HG03280 (cell line): ENCODE measurements around the gene MAG.
"Not testable (repeated sequence)": the region's sequence is repeated elsewhere in the genome, so short reads cannot be mapped to it uniquely, and the experiment has no call there.

Experiments used
- ATAC-seq: cut with Tn5 transposase; IDR thresholded peaks from one replicate; pipeline ENCODE4 v1.9.1; 2021; ENCODE audit warnings: mild to moderate bottlenecking, moderate library complexity; ENCODE audit not compliant: unreplicated experiment

The MAG gene

DNA sequence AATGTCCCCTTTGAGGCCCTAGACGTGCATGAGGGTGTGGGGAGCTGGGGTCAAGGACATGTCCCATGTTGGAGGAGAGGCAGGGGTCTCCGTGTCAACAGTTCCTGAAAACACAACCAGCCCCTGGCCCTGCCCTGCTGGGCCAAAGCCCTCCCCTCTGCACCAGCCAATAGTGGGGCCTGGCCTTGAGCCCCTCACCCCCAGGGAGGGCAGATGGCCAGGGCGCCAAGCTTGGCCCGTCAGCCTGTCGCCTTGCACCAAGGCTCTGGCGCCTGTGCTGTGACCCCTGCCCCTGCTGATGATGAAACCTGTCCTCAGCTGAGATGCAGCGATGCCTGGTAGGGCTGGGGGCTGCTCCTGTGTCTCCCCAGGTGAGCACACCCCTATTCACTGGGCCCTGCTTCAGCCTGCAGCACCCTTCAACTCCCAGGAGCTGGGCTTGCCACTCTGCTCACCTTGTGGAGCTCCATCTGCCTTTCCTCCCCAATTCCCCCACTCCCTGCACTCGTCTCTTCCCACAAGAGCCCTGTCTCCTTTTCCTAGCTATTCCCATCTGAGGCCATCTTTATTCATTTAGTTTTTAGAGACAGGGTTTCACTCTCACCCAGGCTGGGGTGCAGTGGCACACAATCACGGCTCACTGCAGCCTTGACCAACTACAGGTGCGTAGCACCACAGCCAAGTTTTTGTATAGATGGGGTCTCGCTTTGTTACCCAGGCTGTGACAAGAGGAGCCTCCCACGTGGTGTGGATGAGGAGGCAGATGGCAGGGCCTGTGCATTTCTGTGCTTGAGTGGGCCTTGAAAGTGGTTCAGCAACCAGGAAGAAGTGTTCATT, 11.8 kb upstream of the MAG start:
- ATAC-seq: no peak

DNA sequence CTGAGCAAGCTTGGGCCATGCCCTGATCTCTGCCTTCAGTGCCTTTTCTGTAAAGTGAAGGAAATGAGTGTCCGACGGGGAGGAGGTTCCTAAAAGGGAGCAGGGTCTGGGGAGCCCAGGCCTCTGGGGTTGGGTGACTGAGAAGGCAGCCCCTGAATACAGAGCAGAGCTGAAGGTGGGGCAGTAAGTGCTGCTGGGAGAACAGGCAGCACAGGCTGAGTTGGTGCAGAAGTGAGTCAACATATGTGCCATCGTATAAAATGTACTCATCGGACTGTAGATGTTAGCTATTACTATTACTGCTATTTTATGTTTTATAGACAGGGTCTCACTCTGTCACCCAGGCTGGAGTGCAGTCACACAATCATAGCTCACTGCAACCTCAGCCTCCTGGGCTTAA, 10.7 kb upstream of the MAG start:
- no peak for ATAC-seq

GRCh38 chr19:35284153-35285094, 7.5 kb upstream of the MAG start:
- no peak for ATAC-seq

- ATAC-seq: no peak
Observed at GRCh38 chr19:35285095-35285449, 6.9 kb upstream of the MAG start.

DNA sequence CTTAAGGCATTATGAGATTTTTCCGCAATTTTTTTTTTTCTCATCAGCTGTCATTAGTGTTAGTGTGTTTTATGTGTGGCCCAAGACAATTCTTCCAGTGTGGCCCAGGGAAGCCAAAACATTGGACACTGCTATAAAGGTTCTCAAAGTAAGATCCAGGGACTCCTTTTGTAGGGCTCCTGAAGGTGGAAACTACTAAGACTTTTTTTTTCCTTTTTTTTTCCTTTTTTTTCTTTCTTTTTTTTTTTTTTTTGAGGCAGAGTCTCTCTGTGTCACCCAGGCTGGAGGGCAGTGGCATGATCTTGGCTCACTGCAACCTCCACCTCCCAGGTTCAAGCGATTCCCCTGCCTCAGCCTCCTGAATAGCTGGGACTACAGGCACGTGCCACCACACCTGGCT, 6.5 kb upstream of the MAG start:
- not testable (repeated sequence) for ATAC-seq

- not testable (repeated sequence) for ATAC-seq
Observed at GRCh38 chr19:35286101-35286500, 5.9 kb upstream of the MAG start.

GRCh38 chr19:35287713-35288112, 4.2 kb upstream of the MAG start:
- no peak for ATAC-seq

GRCh38 chr19:35288331-35288730, 3.6 kb upstream of the MAG start:
- no peak for ATAC-seq

DNA sequence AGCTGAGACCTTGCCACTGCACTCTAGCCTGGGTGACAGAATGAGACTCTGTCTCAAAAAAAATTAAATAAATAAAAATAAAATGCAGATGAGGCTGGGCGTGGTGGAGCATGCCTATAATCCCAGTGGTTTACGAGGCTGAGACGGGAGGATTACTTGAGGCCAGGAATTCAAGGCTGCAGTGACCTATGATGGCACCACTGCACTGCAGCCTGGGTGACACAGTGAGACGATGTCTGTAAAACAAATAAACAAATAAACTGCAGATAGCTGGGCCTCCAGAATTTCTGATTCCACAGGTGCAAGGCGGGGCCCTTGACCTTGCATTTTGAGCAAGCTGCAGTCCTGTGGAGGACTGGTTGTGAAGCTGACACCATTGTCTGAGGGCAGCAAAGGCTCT, 3.1 kb upstream of the MAG start:
- no peak for ATAC-seq

GRCh38 chr19:35290381-35291127, 1.4 kb upstream of the MAG start:
- ATAC-seq: no peak

DNA sequence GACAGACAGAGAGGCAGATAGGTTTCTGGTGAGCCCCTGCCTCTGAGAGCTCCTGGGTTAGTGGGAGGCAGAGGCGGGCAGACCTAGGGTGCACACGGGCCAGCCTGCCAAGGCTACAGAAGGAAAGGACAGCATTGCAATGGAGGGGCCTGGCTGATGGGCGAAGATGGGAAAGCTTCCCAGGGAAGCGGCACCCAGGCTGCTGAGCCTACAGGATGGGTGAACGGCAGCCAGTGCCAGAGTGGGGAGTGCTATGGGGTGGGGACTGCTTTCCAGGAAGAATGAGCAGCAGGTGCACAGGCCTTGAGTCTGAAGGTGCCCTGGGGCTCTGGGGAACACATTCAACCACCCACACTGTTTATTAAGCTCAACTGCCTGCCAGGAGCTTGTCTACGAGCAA, 702 bp upstream of the MAG start:
- ATAC-seq: no peak

DNA sequence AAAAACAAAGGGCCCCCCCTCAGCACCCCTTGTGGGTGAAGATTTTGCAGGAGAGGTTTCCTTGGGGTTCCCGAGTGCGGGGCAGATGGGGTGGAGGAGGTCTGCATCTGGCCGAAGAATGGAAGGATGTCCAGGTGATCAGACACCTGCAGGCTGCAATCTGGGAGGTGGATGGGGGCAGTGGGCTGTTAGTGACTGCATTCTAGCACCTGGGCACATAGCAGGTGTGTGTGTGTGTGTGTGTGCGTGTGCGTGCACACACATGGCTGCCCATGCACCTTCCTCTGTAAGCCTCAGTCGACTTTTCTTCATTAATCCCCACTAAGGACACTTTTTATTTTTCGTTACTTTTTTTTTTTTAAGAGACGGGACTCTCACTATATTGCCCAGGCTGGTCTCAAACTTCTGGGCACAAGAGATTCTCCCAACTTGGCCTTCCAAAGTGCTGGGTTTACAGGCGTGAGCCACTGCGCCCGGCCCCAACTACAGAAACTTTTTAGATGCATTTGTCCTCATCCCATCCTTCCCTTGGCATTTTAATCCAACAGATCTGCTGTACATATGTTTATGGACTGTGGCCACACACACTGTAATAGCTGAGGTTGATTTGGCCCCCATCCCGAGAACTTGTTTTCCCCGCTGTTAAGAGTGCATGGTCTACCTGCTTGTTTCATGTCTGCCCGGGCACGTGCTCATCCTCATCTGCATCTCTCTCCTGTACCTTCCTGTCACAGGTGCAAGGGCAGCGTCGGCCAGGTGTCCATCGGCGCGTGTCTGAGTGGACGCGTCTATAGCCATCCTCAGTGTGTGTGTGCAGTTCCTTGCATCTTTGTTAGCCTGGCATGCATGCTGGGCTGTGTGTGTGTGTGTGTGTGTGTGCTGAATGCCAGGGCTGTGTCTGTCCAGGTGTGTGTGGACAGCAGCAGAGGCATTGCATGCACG, 731 bp downstream of the MAG start:
- no peak for ATAC-seq

DNA sequence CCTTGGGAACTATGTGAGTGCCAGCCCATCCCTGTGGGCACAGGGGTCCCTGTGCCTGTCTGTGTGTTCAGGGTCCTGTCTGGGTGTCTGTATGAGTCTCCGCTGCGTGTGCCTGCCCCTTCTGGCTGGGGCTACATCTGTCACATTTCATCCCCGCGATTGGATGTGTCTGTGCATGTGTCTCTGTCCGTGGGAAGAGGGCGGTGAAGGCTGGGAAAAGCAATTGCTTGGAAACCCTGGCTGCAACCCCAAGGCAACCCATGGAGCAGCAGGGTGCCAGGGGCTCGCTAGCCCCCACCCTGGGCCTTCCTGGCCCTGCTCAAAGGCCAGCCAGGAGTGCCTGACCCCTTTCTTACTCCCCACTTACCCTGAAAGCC, 1.4 kb downstream of the MAG start:
- ATAC-seq: no peak

GRCh38 chr19:35293808-35294207, 1.8 kb downstream of the MAG start:
- ATAC-seq: no peak

GRCh38 chr19:35294328-35294727, 2.4 kb downstream of the MAG start:
- no peak for ATAC-seq

- no peak for ATAC-seq
Observed at GRCh38 chr19:35294859-35295791, 3.2 kb downstream of the MAG start.

- ATAC-seq: no peak
Observed at GRCh38 chr19:35295792-35296462, 4.0 kb downstream of the MAG start.

DNA sequence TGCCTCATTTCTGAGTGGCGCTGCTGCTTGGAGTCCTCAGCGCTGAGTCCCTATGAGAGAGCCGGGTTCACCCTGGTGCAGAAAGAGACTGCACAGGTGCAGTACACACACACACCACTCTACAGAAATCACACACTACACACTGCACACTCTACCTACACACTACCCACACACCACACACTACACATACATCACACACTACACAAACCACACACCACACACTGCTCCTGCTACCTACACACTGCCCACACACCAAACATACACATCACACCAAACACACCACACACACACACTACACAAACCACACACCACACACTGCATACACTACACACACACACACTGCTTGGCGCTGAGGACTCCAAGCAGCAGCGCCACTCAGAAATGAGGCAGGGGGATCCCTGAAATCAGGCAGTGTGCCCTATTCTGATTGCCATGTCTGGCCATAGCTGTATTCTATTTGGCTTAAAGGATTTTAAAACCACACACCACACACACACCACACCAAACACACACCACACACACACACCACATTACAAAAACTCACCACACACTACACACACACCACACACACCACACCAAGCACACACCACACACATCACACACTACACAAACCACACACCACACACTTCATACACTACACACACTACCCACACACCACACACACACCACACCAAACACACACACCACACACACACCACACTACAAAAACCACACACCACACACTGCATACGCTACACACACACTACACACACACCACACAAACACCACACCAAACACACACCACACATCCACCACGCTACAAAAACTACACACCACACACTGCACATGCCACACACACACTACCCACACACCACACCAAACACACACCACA, 4.9 kb downstream of the MAG start:
- no peak for ATAC-seq
